Adrenal gland (tissue), 12 donors: ENCODE results near the gene EPHB6. TPM values are rescaled to one million over a fixed set of nuclear protein-coding genes. Genes with fewer than 3 reads are reported as not detected.

ENCODE experiments used
- DNase-seq, 7 donors: peaks; one replicate each; pipeline ENCODE4 v3.0.0-alpha.2; 2019 to 2020
- H3K27ac ChIP-seq, 5 donors: fragments of 200-600 bp; sonication (generic) in 4 of 5; 1 replicate in 3 of 5; 2 replicates in 2 of 5; pipeline versions ENCODE4 v1.5.1 to v1.8.0; 2016 to 2020; ENCODE audit warnings: mild to moderate bottlenecking in 1 of 5
- H3K27me3 ChIP-seq: fragments of 200-600 bp; 2 replicates; pipeline ENCODE4 v1.8.0; 2021
- H3K36me3 ChIP-seq, 2 donors: fragments of 200-600 bp; replicated peaks in 1 of 2; 1 replicate in 1 of 2; 2 replicates in 1 of 2; pipeline versions ENCODE4 v1.5.1 to v1.8.0; 2018 to 2022
- H3K4me1 ChIP-seq, 2 donors: fragments of 200-600 bp; replicated peaks in 1 of 2; 1 replicate in 1 of 2; 2 replicates in 1 of 2; pipeline versions ENCODE4 v1.5.1 to v1.8.0; 2018 to 2021
- H3K4me3 ChIP-seq, 4 donors: fragments of 200-600 bp; sonication (generic) in 3 of 4; one replicate each; pipeline ENCODE4 v1.5.1; 2016 to 2018
- H3K9me3 ChIP-seq, 3 donors: fragments of 200-600 bp; sonication (generic) in 1 of 3; replicated peaks in 1 of 3; 1 replicate in 2 of 3; 2 replicates in 1 of 3; pipeline versions ENCODE4 v1.5.1 to v1.8.0; 2016 to 2021
- CTCF ChIP-seq, 6 experiments: fragments of 450-650 bp in 4 of 6; fragments of 200-600 bp in 2 of 6; sonication (generic) in 1 of 6; IDR thresholded peaks; 1 replicate in 5 of 6; 2 replicates in 1 of 6; pipeline versions ENCODE4 v1.5.1 to v1.8.0; 2016 to 2021; ENCODE audit warnings: antibody characterized with exemption in 6 of 6, mild to moderate bottlenecking in 2 of 6, moderate library complexity in 1 of 6
- POLR2A ChIP-seq, 2 donors: fragments of 450-650 bp; IDR thresholded peaks; one replicate each; pipeline ENCODE4 v1.6.1; 2017; ENCODE audit warnings: antibody characterized with exemption in 2 of 2, mild to moderate bottlenecking in 2 of 2, moderate library complexity in 1 of 2
- WGBS, 4 donors: extraction: QIAGEN DNeasy Blood & Tissue Kit in 2 of 4; methylation state at CpG; one replicate each; pipeline versions ENCODE4 v1.1.5 to v1.1.7; 2013 to 2017; 5-methylcytosine and 5-hydroxymethylcytosine counted together
- intact Hi-C, 2 donors: fragments of 100-400 bp; cut with DNase I; formaldehyde crosslinking; loops; one replicate each; pipeline versions ENCODE4 v1.14.1 to v1.15.0; 2022 to 2023
- polyA plus RNA-seq, 3 donors: library from polyadenylated mRNA; stranded (reverse); fragments of 200-250 nt in 2 of 3; fragments of 350-450 nt in 1 of 3; fragmentation: Illumina TruSeq in 1 of 3; extraction: RNeasy Lipid Tissue Mini Kit (QIAGEN cat#74804) in 1 of 3; gene quantifications; one replicate each; pipeline ENCODE4 v1.2.3, GENCODE V29; 2013 to 2014
- total RNA-seq, 9 donors: library from RNA; depleted of rRNA in 4 of 9; stranded (reverse); fragments of >200 nt in 4 of 9; fragments of 120-200 nt in 1 of 9; fragmentation: NEBNext Ultra II Directional in 1 of 9; extraction: Animal tissue kit (Norgen Biotek cat#: 25700) in 1 of 9; gene quantifications; one replicate each; pipeline versions ENCODE4 v1.1.0 to v1.2.4, GENCODE V29; 2013 to 2023
- donor health status: healthy with polysubstance abuse.
- donor health status: Bipolar disorder and iron deficiency.
- donor health status: DM: yes; HTN: yes; CAD: no.
- donor health status: DM: no; HTN: no; CAD: no.
- donor health status: DM: no; HTN: no; CAD: no.
- donor health status: DM: yes; HTN: yes; CAD: no.

The EPHB6 gene
- total and polyA plus RNA-seq, 12 donors, result 0.78 to 17.2 (median 3.7) TPM

GRCh38 chr7:142819530-142819929 is 35.3 kb upstream of the EPHB6 start:
- intact Hi-C loops, result no loop called here
- 76 to 78% (median 77%) methylated on average over 5 of the region's 5 CpGs for WGBS, 4 donors

GRCh38 chr7:142822714-142823113 is 32.2 kb upstream of the EPHB6 start:
- Histone ChIP-seq H3K4me3 (no peak overlapping the region), H3K9me3 (no peaks in the 10 kb centered on the region), H3K4me1 (no peaks in the 10 kb centered on the region), H3K36me3 (no peaks in the 10 kb centered on the region), H3K27me3 (no peaks in the 10 kb centered on the region), H3K27ac (no peak overlapping the region)
- TF ChIP-seq POLR2A (IDR thresholded peaks at IDR 0.05) (no peak), CTCF (IDR thresholded peaks at IDR 0.05) (no peak)
- 0 to 42% (median 1%) methylated on average over 1 of the region's 1 CpG for WGBS, 4 donors
- no peak for DNase-seq
- intact Hi-C loops, result no loop called here

More at GRCh38 chr7:142819530-142819929, 35.3 kb upstream of the EPHB6 start:
- Histone ChIP-seq H3K9me3 (no peaks in the 10 kb centered on the region), H3K27ac (no peak overlapping the region), H3K36me3 (no peaks in the 10 kb centered on the region), H3K4me1 (no peaks in the 10 kb centered on the region), H3K27me3 (no peaks in the 10 kb centered on the region), H3K4me3 (no peak overlapping the region)
- TF ChIP-seq CTCF (IDR thresholded peaks at IDR 0.05) (no peak), POLR2A (IDR thresholded peaks at IDR 0.05) (no peak)
- DNase-seq, result no peak

GRCh38 chr7:142827951-142828500 is 26.9 kb upstream of the EPHB6 start:
- H3K27ac ChIP-seq, result no peak overlapping the region
- 23 to 38% (median 29%) methylated on average over 1 of the region's 1 CpG for WGBS, 4 donors
- intact Hi-C loops, result no loop called here
- H3K4me1 ChIP-seq, result no peaks in the 10 kb centered on the region
- no peaks in the 10 kb centered on the region for H3K36me3 ChIP-seq
- no peaks in the 10 kb centered on the region for H3K9me3 ChIP-seq
- no peaks in the 10 kb centered on the region for H3K27me3 ChIP-seq
- no peak for DNase-seq
- no peak overlapping the region for H3K4me3 ChIP-seq
- TF ChIP-seq CTCF (IDR thresholded peaks at IDR 0.05) (no peak), POLR2A (IDR thresholded peaks at IDR 0.05) (no peak)

- Histone ChIP-seq H3K4me3 (no peak overlapping the region), H3K9me3 (no peaks in the 10 kb centered on the region), H3K27me3 (no peaks in the 10 kb centered on the region), H3K4me1 (no peaks in the 10 kb centered on the region), H3K36me3 (no peaks in the 10 kb centered on the region), H3K27ac (no peak overlapping the region)
- DNase-seq, result no peak
- TF ChIP-seq POLR2A (IDR thresholded peaks at IDR 0.05) (no peak), CTCF (IDR thresholded peaks at IDR 0.05) (no peak)
- intact Hi-C loops, result no loop called here
- WGBS, 4 donors, result 73 to 83% (median 77%) methylated on average over 2 of the region's 2 CpGs
Observed at GRCh38 chr7:142832417-142832816, 22.5 kb upstream of the EPHB6 start.
